Measurements from ENCODE around the gene DYNLT5.

The DYNLT5 gene

DNA sequence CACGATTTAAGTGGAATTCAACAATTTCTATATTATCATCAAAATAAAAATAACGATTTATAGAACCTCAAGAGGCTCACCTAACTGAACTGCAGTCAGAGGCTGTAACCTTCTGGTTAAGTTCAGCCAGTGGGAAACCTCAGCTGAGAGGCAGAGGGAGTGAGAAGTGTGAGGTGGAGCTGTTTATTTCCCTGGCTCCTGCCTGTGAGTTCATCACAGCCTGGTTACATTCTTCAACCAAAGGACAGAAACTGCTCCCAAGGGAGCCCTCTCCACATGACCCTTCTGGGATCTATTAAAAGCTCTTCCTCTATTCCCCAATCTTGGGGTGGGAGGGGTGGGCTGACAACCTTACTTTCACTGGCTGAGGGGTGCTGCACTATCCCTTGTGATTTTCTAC, 22.2 kb downstream of the DYNLT5 start:
- no peak overlapping the region for H3K27ac ChIP-seq (ENCODE audit: extremely low read depth, low read depth, low read length)
- TF ChIP-seq ZNF623 (tag by site-specific recombination; IDR thresholded peaks at IDR 0.05) (no peak), ZNF48 (tag by site-specific recombination; IDR thresholded peaks at IDR 0.05) (no peak), PATZ1 (tag by site-specific recombination; IDR thresholded peaks at IDR 0.05) (no peak), SALL2 (tag by site-specific recombination; IDR thresholded peaks at IDR 0.05; ENCODE audit: borderline replicate concordance) (no peak), ZNF324 (tag by site-specific recombination; IDR thresholded peaks at IDR 0.05) (no peak), FEZF1 (tag by site-specific recombination; IDR thresholded peaks at IDR 0.05) (no peak), ZNF398 (tag by site-specific recombination; IDR thresholded peaks at IDR 0.05) (no peak), ZNF776 (tag by site-specific recombination; IDR thresholded peaks at IDR 0.05; ENCODE audit: borderline replicate concordance) (no peak), ZNF292 (tag by site-specific recombination; IDR thresholded peaks at IDR 0.05; ENCODE audit: borderline replicate concordance, low read depth) (no peak), BCL6B (tag by site-specific recombination; IDR thresholded peaks at IDR 0.05) (no peak), ZBTB17 (tag by site-specific recombination; IDR thresholded peaks at IDR 0.05) (no peak), ZNF221 (tag by site-specific recombination; IDR thresholded peaks at IDR 0.05; ENCODE audit: borderline replicate concordance) (no peak), ZNF140 (tag by site-specific recombination; IDR thresholded peaks at IDR 0.05) (no peak), HOXD13 (CRISPR knock-in tag; IDR thresholded peaks at IDR 0.05; ENCODE audit: borderline replicate concordance) (no peak), ZNF561 (tag by site-specific recombination; IDR thresholded peaks at IDR 0.05; ENCODE audit: borderline replicate concordance) (no peak), SETDB1 (IDR thresholded peaks at IDR 0.05; ENCODE audit: insufficient read length, low read length) (no peak), ZNF664 (tag by site-specific recombination; IDR thresholded peaks at IDR 0.05) (no peak)
- H3K4me3 ChIP-seq (ENCODE audit: low read depth, low read length), result no peak overlapping the region
- H3K4me1 ChIP-seq (ENCODE audit: control insufficient read depth, insufficient read depth, low read length), result peaks cover 10% of the 10 kb centered on the region
- no peaks in the 10 kb centered on the region for H3K36me3 ChIP-seq (ENCODE audit: control insufficient read depth in 2 of 2, insufficient read depth in 1 of 2, low read length in 2 of 2)
- ChIA-PET CTCF (no interaction called here), POLR2A (no interaction called here)
- H3K9me3 ChIP-seq (ENCODE audit: control insufficient read depth, insufficient read depth, low read depth, low read length), result no peaks in the 10 kb centered on the region

DNA sequence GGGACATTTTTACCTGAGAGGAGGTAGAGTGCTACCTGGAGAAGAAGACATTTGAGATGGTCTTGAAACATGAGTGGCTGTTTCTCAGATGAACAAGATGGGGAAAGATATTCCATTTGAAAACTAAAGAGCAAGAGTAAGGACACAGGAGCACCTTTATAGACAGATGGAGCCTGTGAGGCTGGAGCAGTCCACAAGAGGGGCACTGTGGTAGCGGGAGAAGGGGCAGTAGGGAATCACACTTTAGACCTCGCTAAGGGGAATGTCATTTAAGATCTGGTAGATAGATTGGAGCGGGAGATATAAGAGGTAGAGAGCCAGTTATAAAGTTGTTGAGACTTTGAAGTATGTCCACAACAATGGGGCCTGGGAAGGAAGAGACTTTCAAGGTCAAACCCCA, 23.4 kb downstream of the DYNLT5 start:
- ChIA-PET CTCF (interaction anchor here (0.6 kb wide), 1 partner anchor 74 kb away, joined by 4 read pairs; no protein-coding TSS in a partner anchor), POLR2A (no interaction called here)
- Histone ChIP-seq H3K4me3 (ENCODE audit: low read depth, low read length) (no peak overlapping the region), H3K36me3 (ENCODE audit: control insufficient read depth in 2 of 2, insufficient read depth in 1 of 2, low read length in 2 of 2) (no peaks in the 10 kb centered on the region), H3K9me3 (ENCODE audit: control insufficient read depth, insufficient read depth, low read depth, low read length) (no peaks in the 10 kb centered on the region), H3K4me1 (ENCODE audit: control insufficient read depth, insufficient read depth, low read length) (peaks cover 10% of the 10 kb centered on the region), H3K27ac (ENCODE audit: extremely low read depth, low read depth, low read length) (no peak overlapping the region)
- no peak for TF ChIP-seq ZNF561 (tag by site-specific recombination; IDR thresholded peaks at IDR 0.05; ENCODE audit: borderline replicate concordance)
- TF ChIP-seq MZF1 (tag by site-specific recombination; IDR thresholded peaks at IDR 0.05; ENCODE audit: borderline replicate concordance), result 0 out of 2 replicates have a peak, but pooled peaks have one; percentile 39
- TF ChIP-seq SCRT1 (tag by site-specific recombination; IDR thresholded peaks at IDR 0.05; ENCODE audit: borderline replicate concordance), result no peak

Data from HEK293 (cell line).